Fibroblast of skin of left biceps (primary cell): ENCODE data around the gene ANAPC1.
"Not testable (repeated sequence)": the region's sequence is repeated elsewhere in the genome, so short reads cannot be mapped to it uniquely, and the experiment has no call there.

Experiments used
- DNase-seq, 2 experiments: peaks; one replicate each; pipeline ENCODE4 v3.0.0-alpha.2; 2013; ENCODE audit warnings: low read depth in 2 of 2

Gene ANAPC1, protein sequence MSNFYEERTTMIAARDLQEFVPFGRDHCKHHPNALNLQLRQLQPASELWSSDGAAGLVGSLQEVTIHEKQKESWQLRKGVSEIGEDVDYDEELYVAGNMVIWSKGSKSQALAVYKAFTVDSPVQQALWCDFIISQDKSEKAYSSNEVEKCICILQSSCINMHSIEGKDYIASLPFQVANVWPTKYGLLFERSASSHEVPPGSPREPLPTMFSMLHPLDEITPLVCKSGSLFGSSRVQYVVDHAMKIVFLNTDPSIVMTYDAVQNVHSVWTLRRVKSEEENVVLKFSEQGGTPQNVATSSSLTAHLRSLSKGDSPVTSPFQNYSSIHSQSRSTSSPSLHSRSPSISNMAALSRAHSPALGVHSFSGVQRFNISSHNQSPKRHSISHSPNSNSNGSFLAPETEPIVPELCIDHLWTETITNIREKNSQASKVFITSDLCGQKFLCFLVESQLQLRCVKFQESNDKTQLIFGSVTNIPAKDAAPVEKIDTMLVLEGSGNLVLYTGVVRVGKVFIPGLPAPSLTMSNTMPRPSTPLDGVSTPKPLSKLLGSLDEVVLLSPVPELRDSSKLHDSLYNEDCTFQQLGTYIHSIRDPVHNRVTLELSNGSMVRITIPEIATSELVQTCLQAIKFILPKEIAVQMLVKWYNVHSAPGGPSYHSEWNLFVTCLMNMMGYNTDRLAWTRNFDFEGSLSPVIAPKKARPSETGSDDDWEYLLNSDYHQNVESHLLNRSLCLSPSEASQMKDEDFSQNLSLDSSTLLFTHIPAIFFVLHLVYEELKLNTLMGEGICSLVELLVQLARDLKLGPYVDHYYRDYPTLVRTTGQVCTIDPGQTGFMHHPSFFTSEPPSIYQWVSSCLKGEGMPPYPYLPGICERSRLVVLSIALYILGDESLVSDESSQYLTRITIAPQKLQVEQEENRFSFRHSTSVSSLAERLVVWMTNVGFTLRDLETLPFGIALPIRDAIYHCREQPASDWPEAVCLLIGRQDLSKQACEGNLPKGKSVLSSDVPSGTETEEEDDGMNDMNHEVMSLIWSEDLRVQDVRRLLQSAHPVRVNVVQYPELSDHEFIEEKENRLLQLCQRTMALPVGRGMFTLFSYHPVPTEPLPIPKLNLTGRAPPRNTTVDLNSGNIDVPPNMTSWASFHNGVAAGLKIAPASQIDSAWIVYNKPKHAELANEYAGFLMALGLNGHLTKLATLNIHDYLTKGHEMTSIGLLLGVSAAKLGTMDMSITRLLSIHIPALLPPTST (N-terminal part only)

DNA sequence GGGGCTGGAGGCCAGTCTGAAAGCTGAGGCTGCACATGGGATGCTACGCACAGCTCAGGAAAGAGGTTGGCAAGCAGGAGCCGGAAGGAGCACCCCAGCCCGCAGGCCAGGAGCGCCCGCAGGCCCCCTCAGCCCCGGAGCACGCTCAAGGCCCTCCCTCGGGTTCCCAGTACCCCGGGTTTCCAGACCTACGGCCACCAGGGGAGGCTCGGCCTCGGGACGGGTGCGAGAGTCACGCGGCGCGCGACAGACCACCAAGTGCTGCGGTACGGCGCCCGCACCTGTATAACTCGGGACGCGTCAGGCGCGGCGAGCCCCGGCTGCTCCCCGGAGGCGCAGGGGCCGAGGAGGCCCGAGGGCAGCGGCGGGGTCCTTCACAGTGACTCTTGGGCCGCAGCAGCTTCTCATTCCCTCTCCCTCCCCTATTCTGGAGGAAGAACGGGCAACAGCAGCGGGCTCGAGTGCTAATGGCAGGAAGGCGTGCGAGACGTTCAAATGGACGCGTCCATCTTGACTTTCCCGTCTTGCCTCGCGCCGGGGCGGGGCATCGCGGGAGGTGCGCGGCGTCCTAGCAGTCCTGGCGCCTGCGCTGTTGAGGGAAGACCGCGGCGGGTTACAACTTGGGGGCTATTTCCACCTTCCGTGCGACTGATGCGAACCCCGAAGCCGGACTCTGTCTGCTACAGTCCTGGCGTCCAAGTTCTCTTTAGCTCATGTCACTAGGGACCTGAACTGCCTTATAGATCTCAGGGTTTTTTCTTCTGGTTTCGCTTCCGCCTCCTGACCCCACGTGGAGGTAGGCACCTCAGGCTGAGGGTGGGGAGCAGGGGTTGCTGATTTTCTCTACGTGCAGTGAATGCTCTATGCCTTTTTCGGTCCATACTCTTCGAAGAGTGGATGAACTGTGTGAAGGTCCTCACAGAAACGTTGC lies at the start of gene ANAPC1:
ANAPC1 (minus strand) TSS at position 533 of the 931 bp plus-strand sequence. CDS start 3,368 bp downstream, outside the sequence.
- peak; percentile 19 to 24 for DNase-seq

DNA sequence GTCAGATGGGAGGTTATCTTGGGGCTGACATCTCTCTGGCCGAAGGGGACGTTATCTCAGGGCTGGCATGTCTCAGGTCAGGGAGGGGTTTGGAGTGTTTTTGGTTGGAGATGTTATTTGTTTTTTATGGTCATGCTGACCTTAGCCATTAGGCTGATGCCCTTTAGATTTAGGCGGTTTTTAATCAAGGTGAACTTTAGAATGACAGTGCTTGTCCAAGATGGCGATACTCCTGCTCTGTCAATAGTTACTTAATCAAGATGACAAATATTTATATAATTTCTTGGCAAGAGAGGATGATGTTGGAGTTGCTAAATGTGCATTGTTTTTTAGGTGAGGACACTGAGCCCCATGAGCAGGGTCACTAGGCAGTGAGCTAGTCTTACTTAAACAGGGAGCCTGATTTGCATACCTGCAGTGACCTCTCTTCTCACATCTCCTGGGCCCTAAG lies 48.9 kb upstream of the ANAPC1 start:
- no peak for DNase-seq

DNA sequence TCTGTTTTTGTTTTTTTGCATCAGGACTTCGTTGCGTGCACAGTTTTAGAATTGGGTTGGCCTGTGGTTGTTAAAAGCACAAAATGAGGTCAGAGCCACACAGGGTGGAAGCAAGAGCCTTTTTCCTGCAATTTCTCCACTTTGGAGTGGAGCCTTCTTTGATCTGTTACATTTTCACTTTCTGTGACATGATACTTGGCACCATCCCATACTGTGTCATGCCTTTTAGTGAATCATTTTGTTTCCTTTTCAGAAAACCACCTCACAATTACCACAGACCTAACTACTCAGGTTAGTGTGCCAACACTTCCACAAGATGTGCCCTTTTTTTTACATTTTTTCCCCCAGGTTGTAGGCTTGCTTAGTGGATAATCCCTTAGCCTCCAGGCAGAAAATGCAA lies 46.9 kb upstream of the ANAPC1 start:
- DNase-seq = no peak

DNA sequence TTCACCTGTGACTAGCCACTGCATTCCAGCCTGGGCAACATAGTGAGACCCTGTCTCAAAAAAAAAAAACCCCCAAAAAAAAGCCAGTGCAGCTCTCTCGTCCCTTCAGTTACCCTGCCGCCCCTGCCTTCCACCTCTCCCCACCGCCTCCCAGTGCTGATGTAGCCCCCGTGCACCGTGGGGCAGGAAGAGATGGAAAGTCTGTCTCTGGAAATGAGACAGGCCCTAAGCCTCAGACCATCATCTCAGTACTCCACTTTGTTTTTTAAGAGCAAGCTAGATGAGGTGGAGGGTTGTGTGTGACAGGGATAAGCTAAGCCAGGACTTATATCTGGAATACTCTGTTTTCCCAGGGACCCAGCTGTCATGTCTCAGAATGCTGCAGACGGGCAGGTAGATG lies 46.4 kb upstream of the ANAPC1 start:
- DNase-seq = no peak

DNA sequence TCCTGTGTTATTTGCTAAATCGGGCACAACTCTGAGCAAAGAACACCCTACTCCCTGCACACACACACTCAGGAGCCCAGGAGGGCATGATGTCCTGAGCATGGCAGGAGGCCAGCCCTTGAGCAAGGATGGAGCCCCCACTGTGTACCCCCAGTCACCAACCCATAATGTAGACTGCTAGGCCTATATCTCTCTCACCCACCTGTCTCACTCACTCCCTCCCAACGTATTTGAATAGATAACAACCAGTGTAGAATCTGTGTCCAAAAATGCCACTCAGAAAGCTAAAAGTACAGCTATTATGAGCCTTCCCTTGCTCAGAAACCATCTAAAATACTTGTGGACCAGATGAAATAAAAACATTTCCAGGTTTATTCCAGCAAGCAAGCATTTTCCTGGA lies 43.7 kb upstream of the ANAPC1 start:
- DNase-seq = no peak

DNA sequence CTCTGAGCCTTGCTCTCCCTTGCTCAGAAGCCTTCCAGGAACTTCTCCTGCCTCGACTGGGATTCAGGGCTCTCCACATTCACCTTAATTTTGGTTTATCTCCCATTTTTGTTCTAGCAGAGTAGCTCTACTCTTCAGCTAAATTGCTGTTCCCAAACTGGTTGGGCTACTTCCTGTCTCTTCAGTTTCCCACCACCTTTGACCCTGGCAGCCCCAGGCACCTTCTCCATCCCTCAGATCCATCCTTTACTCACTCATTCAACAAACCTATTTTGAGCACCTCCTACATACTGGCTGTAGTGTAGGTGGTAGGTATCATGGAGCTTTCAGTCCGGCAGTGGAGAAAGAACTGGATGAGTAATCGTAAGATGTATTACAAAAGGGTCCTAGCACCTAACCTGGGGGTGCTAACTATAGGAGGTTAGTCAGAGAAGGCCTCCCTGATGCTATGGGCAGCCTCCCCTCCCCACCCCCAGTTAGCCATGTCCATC lies 40.7 kb upstream of the ANAPC1 start:
- no peak for DNase-seq

DNA sequence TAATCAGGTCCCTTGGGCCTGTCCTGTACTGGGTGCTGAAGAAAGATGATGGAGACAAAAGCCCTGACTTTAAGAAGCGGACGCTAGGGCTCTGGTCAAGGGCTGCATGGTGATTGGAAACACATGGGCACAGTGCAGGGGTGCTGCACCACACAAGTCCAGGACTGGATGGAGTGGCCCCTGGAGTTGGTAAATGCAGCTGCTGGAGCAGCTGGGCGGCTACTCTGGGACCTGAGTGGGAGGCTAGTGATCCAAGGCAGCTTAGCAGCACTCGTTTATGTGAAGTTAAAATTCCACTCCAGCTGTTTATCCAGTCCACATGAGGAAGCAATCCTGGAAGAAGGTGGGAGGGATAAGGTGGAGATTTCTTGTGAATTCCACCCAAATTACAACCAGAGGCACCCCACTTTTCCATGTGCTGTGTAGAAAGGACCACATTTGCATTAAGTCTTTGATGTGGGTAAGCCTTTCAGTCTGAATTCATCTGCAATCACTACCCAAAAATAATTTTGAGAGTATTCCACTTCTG lies 39.3 kb upstream of the ANAPC1 start:
- DNase-seq = peak; percentile 39 to 41

DNA sequence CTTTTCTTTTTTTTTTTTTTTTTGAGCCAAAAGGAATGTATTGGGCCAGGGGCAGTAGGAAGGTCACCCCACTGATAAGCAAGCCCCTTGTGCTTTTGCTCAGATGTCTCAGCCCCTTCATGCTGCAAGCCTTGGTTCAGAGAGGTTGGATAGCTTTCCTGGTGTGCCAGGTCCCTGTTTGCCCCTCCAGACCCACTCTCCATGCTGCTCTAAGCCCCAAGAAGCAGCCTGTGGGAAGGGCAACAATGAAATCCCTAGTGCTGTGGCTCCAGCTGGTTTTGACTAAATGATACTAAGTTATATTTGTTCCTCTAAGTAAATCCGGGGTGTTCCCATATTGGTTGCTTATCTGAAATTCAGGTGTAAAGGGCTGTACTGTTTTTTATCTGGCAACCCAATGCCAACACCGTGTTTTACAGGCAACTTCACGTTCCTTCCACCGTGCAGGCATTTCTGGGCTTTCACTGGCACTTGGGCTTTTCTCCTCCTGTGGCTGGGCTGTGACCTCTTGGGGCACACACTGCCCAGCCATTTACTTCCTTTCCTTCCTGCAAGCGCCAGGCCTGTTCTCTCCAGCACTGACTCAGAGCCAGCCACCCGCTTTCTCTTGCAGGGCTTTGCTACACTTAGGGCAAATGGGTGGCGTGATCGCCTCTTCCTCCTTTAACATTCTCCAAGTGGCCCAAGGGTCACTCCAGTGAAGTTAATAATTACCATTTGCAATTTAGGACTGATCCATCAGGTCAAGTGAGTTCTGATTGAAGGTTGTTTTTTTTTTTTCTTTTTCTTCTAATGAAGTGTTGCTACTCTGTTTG lies 36.0 kb upstream of the ANAPC1 start:
- DNase-seq = no peak

DNA sequence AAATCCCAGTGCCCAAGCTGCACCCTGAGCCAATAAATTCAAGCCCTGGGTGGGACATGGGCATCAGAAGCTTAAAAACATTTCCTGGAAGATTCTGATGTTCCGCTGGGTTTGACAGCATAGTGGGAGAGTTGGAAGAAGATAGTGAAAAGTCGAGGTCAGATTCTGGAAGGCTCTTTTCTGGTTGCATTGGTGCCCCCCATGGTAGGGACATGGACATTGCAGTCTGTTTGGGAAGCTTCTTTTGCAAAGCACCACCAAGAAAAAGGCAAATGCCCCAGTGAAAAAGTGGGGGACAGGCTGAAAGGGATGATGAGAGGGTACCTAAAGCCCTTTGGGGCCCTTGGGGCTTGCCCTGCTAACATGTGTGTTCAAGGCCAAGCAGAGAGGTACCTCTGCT lies 35.4 kb upstream of the ANAPC1 start:
- no peak for DNase-seq

DNA sequence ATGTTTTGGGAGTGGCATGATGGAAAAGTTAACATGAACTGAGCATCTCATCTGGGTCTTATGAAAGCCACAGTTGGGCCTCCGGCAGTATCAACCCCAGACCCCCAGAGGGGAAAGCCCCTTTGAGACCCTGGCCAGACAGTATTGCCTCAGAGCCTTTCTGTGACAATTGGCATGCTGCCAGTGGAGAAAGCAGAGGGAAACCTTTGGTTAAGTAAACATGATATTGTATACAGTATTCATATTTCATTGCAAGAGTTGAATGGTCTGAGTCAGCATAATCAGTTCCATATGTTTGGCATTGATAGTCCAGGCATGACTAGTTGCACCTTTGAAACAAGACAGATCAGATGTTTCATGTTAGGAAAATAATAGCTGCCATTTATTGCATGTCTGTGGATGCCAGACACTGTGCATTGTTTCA lies 34.4 kb upstream of the ANAPC1 start:
- peak; percentile 95 for DNase-seq

DNA sequence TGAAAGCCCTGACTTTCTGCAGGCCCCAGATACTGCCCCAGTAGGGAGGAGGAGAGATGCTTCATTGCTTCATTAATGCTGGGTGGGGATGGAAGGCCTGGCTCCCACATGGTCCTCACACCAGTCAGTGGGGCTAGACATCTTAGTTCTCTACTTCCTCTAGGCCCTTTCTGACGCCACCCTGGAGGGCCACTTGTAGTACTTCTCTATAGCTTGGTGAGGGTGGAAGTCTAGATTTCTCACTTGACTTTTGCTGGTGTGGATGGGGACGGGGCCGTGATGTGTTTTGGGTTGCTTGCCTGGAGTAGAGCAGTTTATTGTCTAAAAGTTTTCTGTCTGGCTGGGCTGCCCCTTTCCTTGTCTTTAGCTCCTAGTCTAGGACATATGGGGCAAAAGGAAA lies 33.1 kb upstream of the ANAPC1 start:
- DNase-seq = no peak

DNA sequence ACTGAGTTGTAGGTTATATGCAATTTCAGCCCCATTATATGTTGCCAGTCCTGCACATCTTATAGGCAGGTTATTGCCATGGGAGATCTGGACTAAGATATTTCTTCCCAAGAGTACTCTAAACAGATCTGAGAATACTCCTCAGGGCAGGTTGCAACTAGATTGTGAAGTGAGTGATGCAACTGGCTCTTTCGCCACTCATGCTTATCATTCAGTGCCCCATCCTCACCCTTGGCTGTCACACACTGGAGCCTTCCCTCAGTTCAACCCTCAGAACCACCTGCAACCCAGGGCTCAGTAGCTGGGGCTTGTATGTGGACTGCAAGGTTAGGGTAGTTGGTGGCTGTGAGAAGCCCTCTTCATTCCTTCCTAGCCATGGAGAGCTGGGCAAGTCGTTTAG lies 28.6 kb upstream of the ANAPC1 start:
- DNase-seq = no peak

DNA sequence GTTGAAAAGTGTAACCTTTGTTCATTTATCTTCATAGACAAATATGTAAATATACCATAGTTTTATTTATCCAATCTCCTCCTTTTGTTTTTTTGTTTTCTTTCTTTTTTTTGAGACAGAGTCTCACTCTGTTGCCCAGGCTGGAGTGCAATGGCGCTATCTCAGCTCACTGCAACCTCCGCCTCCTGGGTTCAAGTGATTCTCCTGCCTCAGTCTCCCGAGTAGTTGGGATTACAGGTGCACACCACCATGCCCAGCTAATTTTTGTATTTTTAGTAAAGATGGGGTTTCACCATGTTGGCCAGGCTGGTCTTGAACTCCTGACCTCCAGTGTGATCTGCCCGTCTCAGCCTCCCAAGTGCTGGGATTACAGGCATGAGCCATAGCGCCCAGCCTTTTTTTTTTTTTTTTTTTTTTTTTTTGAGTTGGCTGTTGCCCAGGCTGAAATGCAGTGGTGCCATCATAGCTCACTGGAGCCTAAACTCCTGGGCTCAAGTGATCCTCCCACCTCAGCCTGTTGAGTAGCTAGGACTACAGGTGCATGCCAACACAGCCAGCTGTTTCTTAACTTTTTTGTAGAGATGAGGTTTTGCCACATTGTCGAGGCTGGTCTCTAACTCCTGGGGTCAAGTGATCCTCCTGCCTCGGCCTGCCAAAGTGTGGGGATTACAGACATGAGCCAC lies 27.4 kb upstream of the ANAPC1 start:
- not testable (repeated sequence) for DNase-seq

DNA sequence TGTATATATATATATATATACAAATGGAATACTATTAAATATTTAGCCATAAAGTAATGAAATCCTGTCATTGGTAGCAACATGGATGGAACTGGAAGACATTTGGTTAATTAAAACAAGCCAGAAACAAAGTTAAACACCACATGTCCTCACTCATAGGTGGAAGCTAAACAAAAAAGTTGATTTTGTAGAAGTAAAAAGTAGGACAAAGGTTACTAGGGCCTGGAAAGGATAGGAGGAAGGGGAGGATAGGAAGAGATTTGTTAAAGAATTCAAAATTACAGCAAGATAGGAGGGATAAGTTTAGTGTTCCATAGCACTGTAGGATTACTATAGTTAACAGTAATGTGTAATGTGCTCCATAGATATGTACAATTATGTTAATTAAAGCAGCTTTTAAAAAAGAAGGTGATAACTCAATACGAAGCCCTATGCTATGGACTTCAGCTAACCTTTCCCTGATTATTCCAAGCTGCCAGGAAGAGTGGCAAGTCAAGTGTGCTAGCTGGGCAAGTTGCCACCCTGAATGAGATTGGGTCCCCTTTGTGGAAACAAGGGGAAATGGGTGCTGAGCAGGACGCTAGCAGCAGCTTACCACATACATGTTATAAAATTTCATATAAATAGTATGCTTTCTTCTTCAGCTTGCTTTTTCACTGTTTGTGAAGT lies 26.8 kb upstream of the ANAPC1 start:
- no peak for DNase-seq

DNA sequence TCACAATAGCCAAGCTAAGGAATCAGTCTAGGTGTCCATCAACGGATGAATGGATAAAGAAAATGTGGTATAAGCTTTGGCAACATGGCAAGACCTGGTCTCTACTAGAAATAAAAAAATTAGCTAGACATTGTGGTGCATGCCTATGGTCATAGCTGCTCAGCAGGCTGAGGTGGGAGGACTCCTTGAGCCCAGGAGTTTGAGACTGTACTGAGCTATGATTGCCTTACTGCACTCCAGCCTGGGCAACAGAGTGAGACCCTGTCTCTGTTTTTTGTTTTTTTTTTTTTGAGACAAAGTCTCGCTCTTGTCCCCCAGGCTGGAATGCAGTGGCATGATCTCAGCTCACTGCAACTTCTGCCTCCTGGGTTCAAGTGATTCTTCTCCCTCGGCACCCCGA lies 26.0 kb upstream of the ANAPC1 start:
- not testable (repeated sequence) for DNase-seq

DNA sequence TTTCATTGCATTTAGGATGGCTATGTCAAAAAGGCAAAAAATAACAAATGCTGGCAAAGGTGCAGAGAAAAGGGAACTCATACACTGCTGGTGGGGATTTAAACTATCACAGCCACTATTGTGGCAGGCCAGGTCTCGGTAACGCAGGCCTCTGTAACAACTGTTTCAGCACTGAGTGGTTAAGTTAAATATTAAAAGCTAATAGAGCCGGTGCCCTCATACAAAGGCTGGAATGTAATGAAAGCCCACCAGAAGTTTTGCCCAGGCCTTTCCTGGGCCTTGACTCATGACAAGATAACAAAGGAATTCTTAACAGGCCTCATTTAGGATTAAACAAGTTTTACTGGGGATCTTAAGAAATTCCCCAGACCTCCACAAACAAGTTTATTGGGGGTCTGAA lies 25.1 kb upstream of the ANAPC1 start:
- no peak for DNase-seq

DNA sequence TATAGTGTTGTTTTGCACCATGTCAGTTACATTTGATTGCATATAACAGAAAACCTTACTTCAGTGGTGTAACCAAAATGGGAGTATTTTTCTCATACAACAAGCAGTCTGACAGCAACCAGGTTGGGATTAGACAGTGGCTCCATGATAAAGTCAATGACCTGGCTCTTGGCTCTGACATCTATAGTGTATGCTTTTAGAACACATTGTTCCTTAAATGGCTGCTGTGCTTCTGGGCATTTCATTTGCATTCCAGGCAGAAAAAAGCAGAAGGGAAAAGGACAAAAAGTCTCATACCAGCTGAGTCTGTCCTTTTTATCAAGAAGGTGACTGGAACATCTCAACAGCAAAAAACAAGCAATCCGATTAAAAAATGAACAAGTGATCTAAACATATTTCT lies 24.6 kb upstream of the ANAPC1 start:
- DNase-seq = no peak

DNA sequence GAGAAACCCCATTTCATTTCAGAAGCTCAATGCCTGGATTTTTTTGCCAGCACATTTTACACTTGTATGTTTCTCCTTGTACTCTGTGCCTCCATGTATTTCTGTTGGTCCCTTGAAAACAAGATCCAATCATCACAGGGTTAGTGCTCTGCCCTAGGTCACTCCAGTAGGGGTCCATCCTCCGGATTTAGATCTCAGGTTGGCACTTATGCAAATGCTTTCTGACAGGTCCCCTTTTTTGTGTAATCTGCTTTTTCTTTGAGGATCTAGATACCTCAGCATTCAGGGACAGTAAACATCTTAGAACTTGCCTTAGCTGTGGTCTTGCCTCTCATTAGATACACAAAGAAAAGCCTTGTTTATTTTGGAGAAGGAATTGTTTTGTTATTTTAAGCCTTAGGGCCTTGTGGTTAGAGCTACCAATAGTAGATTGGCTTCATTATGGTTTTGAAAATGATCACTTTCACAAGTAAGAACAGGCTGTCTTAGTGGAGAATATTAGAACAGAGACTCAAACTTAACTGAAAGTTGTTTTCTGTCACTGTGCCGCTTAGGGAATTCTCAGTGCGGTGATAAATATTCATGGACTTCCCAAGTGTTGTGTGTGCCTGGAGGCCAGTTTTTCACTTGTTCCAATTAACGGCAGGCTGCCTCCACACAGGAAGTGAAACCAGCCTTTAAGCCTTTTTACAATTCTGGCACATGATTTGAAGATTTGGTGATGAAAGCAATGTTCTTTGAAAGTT lies 22.2 kb upstream of the ANAPC1 start:
- DNase-seq = no peak
